A673 (cell line): Measurements from ENCODE around the gene HS3ST5.

Experiments used
- EZH2 ChIP-seq: fragments of 200-600 bp; sonication (generic); IDR thresholded peaks from 2 replicates; pipeline ENCODE4 v1.6.1; 2017; ENCODE audit warnings: borderline replicate concordance, low read depth, mild to moderate bottlenecking, mixed read lengths, antibody characterized with exemption, low read length; ENCODE audit not compliant: poor library complexity, severe bottlenecking
- TF ChIP-seq, protein P1 (sequence below): fragments of 300-800, 200-600 bp; sonication (generic); conservative IDR thresholded peaks from 2 replicates; pipeline ENCODE4 v1.5.1; 2017; ENCODE audit warnings: low read depth, mild to moderate bottlenecking, antibody characterized with exemption, low read length, moderate library complexity, mixed read lengths

DNA sequence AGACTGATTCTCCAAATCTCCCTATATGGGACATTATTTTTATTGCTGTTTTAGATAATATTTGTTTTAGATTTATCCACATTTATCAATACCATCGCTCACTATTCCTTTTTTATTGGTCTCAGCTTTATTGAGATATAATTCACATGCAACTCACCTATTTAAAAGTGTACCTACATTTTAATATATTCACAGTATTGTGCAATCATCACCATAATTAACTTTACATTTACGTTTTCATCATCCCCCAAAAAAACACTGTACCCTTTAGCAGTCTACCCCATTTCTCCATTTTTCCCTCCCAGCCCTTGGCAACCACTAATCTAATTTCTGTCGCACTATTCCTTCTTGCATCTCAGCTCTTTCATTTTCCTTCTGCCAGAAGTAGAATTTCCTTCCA is 261.1 kb downstream of the HS3ST5 start:
- TF ChIP-seq, protein P1, sequence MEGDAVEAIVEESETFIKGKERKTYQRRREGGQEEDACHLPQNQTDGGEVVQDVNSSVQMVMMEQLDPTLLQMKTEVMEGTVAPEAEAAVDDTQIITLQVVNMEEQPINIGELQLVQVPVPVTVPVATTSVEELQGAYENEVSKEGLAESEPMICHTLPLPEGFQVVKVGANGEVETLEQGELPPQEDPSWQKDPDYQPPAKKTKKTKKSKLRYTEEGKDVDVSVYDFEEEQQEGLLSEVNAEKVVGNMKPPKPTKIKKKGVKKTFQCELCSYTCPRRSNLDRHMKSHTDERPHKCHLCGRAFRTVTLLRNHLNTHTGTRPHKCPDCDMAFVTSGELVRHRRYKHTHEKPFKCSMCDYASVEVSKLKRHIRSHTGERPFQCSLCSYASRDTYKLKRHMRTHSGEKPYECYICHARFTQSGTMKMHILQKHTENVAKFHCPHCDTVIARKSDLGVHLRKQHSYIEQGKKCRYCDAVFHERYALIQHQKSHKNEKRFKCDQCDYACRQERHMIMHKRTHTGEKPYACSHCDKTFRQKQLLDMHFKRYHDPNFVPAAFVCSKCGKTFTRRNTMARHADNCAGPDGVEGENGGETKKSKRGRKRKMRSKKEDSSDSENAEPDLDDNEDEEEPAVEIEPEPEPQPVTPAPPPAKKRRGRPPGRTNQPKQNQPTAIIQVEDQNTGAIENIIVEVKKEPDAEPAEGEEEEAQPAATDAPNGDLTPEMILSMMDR, result no peak
- no peak for TF ChIP-seq EZH2
